ENCODE data around the gene HIF1A.
A peak's percentile ranks its signal among the peaks of the same experiment; 100 is the strongest.
"Not testable (repeated sequence)": the region's sequence is repeated elsewhere in the genome, so short reads cannot be mapped to it uniquely, and the experiment has no call there.

Gene HIF1A

GRCh38 chr14:61699027-61699426, 3.7 kb downstream of the HIF1A start:
- peak overlapping the region; percentile 93 to 100 (median 99) for H3K9ac ChIP-seq
- H3K27me3 ChIP-seq = no peaks in the 10 kb centered on the region
- H3K4me2 ChIP-seq = peak overlapping the region; percentile 77 to 97 (median 85)
- H3K4me1 ChIP-seq = peaks cover 23 to 56% (median 38%) of the 10 kb centered on the region in 10 experiments
- H3K36me3 ChIP-seq = peaks cover 23 to 72% (median 49%) of the 10 kb centered on the region in 11 experiments; a peak in 19 of 22 replicates
- peak overlapping the region in 10 of 11 experiments; percentile 94 to 99 (median 98); a peak in 21 of 22 replicates for H3K27ac ChIP-seq
- TF ChIP-seq Cebpa-rat (IDR thresholded peaks at IDR 0.05) = no peak
- H3K4me3 ChIP-seq = peak overlapping the region; percentile 78 to 96 (median 94)
- H4K20me1 ChIP-seq = peaks cover 67 to 86% (median 86%) of the 10 kb centered on the region in 11 experiments
- peaks cover 0 to 15% (median 0%) of the 10 kb centered on the region in 11 experiments; a peak in 5 of 22 replicates for H3K9me3 ChIP-seq (replicated peaks in 1 of 11)

GRCh38 chr14:61700104-61700886, 5.0 kb downstream of the HIF1A start:
- Histone ChIP-seq H3K27ac (peak overlapping the region in 6 of 11 experiments; percentile 94 to 99 (median 98); a peak in 11 of 22 replicates), H4K20me1 (peaks cover 79 to 99% (median 98%) of the 10 kb centered on the region in 11 experiments), H3K36me3 (peaks cover 32 to 85% (median 61%) of the 10 kb centered on the region in 11 experiments; a peak in 20 of 22 replicates), H3K9me3 (replicated peaks in 1 of 11) (peaks cover 0 to 24% (median 6%) of the 10 kb centered on the region in 11 experiments; a peak in 8 of 22 replicates), H3K4me2 (peak overlapping the region; percentile 45 to 97 (median 85)), H3K4me1 (peaks cover 15 to 56% (median 36%) of the 10 kb centered on the region in 10 experiments), H3K9ac (peak overlapping the region in 4 of 11 experiments; percentile 93 to 99 (median 97); a peak in 7 of 22 replicates), H3K27me3 (no peaks in the 10 kb centered on the region), H3K4me3 (peak overlapping the region in 8 of 10 experiments; percentile 80 to 96 (median 94); a peak in 16 of 20 replicates)
- no peak for TF ChIP-seq Cebpa-rat (IDR thresholded peaks at IDR 0.05)

GRCh38 chr14:61701946-61702345, 6.6 kb downstream of the HIF1A start:
- Histone ChIP-seq H3K27ac (peak overlapping the region in 2 of 11 experiments; percentile 94 to 98; a peak in 2 of 22 replicates), H3K4me1 (peaks cover 15 to 71% (median 40%) of the 10 kb centered on the region in 10 experiments), H4K20me1 (peaks cover 96 to 100% (median 100%) of the 10 kb centered on the region in 11 experiments), H3K4me2 (peak overlapping the region in 10 of 11 experiments; percentile 8 to 97 (median 71); a peak in 17 of 22 replicates), H3K27me3 (no peaks in the 10 kb centered on the region), H3K9me3 (replicated peaks in 1 of 11) (peaks cover 0 to 39% (median 22%) of the 10 kb centered on the region in 11 experiments; a peak in 16 of 22 replicates), H3K4me3 (peak overlapping the region in 5 of 10 experiments; percentile 14 to 96 (median 83); a peak in 9 of 20 replicates), H3K9ac (peak overlapping the region in 2 of 11 experiments; percentile 67 to 99; a peak in 4 of 22 replicates), H3K36me3 (peaks cover 47 to 98% (median 77%) of the 10 kb centered on the region in 11 experiments)
- no peak for TF ChIP-seq Cebpa-rat (IDR thresholded peaks at IDR 0.05)

DNA sequence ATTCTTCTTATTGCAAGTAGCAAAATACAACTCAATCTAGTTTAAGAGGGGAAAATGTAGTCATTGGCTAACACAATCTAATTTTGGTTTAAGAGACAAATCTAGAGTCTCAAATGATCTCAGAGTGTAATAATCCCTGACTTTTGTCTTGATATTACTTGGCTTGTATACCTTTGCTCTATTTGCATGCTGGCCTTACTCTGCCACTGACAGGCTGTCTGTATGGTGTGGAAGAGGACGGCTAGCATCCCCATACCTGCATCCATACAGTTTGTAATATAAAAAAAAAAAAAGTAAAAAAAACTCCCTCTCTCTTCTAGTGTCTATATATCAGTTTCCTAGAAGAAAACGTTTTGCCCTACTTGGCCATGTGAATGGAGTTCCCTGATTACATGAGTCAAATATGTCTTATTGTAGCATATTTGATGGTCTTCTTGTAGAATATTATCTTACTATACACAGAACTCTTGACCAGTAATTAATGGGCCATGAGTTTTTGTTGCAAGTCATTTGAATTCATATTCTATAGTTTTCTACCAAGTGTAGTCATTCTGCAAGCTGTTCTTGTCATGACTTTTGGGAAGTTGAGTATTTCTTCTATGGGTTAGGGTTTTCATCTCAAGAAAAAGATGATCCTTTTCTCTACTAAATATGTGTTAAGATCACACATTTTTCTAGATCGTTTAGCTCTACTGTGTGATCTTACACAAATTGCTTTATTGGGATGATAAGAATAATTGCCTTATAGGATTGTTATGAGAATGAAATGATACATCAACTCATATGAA, 8.2 kb downstream of the HIF1A start:
- peaks cover 13 to 72% (median 40%) of the 10 kb centered on the region in 10 experiments for H3K4me1 ChIP-seq
- H3K27ac ChIP-seq = peak overlapping the region in 2 of 11 experiments; percentile 0 to 46; a peak in 1 of 22 replicates
- H3K4me2 ChIP-seq = peak overlapping the region in 9 of 11 experiments; percentile 4 to 94 (median 35); a peak in 14 of 22 replicates
- H3K36me3 ChIP-seq = peaks cover 43 to 84% (median 63%) of the 10 kb centered on the region in 11 experiments; a peak in 21 of 22 replicates
- H3K9ac ChIP-seq = peak overlapping the region in 2 of 11 experiments; percentile 55 to 99; a peak in 4 of 22 replicates
- no peak for TF ChIP-seq Cebpa-rat (IDR thresholded peaks at IDR 0.05)
- peaks cover 91 to 98% (median 93%) of the 10 kb centered on the region in 11 experiments for H4K20me1 ChIP-seq
- no peaks in the 10 kb centered on the region for H3K27me3 ChIP-seq
- peaks cover 0 to 42% (median 25%) of the 10 kb centered on the region in 11 experiments; a peak in 16 of 22 replicates for H3K9me3 ChIP-seq (replicated peaks in 1 of 11)
- peak overlapping the region in 2 of 10 experiments; percentile 83 to 96; a peak in 4 of 20 replicates for H3K4me3 ChIP-seq

DNA sequence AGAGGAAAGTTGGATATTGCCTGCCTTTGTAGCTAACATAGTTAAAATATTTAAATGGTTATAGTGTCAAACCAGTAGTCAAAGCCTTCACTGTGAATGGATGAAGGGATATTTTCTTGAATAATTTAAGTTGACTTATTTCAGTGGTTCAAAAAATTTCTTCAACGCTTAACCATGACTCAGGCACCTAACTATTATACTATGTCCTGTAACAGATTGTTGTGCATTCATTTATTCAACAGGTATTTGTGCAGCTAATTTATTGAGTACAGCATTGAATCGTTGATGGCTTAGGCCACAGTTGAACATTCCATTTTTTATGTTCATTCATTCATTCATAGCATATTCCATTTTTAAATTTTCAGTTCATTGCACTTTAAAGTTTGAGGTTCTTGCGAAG, 9.2 kb downstream of the HIF1A start:
- Histone ChIP-seq H3K4me1 (peaks cover 4 to 83% (median 40%) of the 10 kb centered on the region in 10 experiments; a peak in 15 of 20 replicates), H3K9me3 (replicated peaks in 1 of 11) (peaks cover 0 to 46% (median 25%) of the 10 kb centered on the region in 11 experiments; a peak in 16 of 22 replicates), H3K4me3 (peak overlapping the region in 2 of 10 experiments; percentile 83 to 96; a peak in 4 of 20 replicates), H3K9ac (peak overlapping the region in 2 of 11 experiments; percentile 55 to 99; a peak in 4 of 22 replicates), H3K27ac (peak overlapping the region in 1 of 11 experiments; percentile 0; a peak in 1 of 22 replicates), H3K36me3 (peaks cover 39 to 74% (median 55%) of the 10 kb centered on the region in 11 experiments; a peak in 21 of 22 replicates), H3K4me2 (peak overlapping the region in 5 of 11 experiments; percentile 4 to 94 (median 82); a peak in 9 of 22 replicates), H3K27me3 (no peaks in the 10 kb centered on the region), H4K20me1 (peaks cover 91 to 98% (median 93%) of the 10 kb centered on the region in 11 experiments)
- TF ChIP-seq Cebpa-rat (IDR thresholded peaks at IDR 0.05) = no peak

- Histone ChIP-seq H3K4me1 (peaks cover 7 to 83% (median 40%) of the 10 kb centered on the region in 10 experiments; a peak in 17 of 20 replicates), H3K9me3 (replicated peaks in 1 of 11) (peaks cover 0 to 46% (median 25%) of the 10 kb centered on the region in 11 experiments; a peak in 16 of 22 replicates), H3K4me2 (peak overlapping the region in 5 of 11 experiments; percentile 4 to 94 (median 82); a peak in 8 of 22 replicates), H3K4me3 (peak overlapping the region in 2 of 10 experiments; percentile 83 to 96; a peak in 4 of 20 replicates), H4K20me1 (peaks cover 92 to 98% (median 93%) of the 10 kb centered on the region in 11 experiments), H3K27me3 (no peaks in the 10 kb centered on the region), H3K9ac (peak overlapping the region in 2 of 11 experiments; percentile 55 to 99; a peak in 4 of 22 replicates), H3K36me3 (peaks cover 39 to 69% (median 55%) of the 10 kb centered on the region in 11 experiments; a peak in 21 of 22 replicates), H3K27ac (no peak overlapping the region)
- no peak for TF ChIP-seq Cebpa-rat (IDR thresholded peaks at IDR 0.05)
Measured at GRCh38 chr14:61705017-61705416, 9.7 kb downstream of the HIF1A start.

GRCh38 chr14:61706096-61706690, 10.9 kb downstream of the HIF1A start:
- Histone ChIP-seq H3K9ac (peak overlapping the region in 2 of 11 experiments; percentile 55 to 99; a peak in 3 of 22 replicates), H3K9me3 (replicated peaks in 1 of 11) (peaks cover 0 to 45% (median 25%) of the 10 kb centered on the region in 11 experiments; a peak in 16 of 22 replicates), H3K4me3 (peak overlapping the region in 2 of 10 experiments; percentile 83 to 96; a peak in 4 of 20 replicates), H4K20me1 (peaks cover 92 to 98% (median 93%) of the 10 kb centered on the region in 11 experiments), H3K27ac (no peak overlapping the region), H3K36me3 (peaks cover 34 to 59% (median 46%) of the 10 kb centered on the region in 11 experiments; a peak in 21 of 22 replicates), H3K4me1 (peaks cover 12 to 88% (median 41%) of the 10 kb centered on the region in 10 experiments; a peak in 19 of 20 replicates), H3K4me2 (peak overlapping the region in 3 of 11 experiments; percentile 82 to 94 (median 93); a peak in 6 of 22 replicates), H3K27me3 (no peaks in the 10 kb centered on the region)
- no peak for TF ChIP-seq Cebpa-rat (IDR thresholded peaks at IDR 0.05)

DNA sequence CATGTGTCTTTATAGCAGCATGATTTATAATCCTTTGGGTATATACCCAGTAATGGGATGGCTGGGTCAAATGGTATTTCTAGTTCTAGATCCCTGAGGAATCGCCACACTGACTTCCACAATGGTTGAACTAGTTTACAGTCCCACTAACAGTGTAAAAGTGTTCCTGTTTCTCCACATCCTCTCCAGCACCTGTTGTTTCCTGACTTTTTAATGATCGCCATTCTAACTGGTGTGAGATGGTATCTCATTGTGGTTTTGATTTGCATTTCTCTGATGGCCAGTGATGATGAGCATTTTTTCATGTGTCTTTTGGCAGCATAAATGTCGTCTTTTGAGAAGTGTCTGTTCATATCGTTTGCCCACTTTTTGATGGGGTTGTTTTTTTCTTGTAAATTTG, 12.5 kb downstream of the HIF1A start:
- H3K36me3 ChIP-seq = peaks cover 29 to 58% (median 39%) of the 10 kb centered on the region in 11 experiments; a peak in 21 of 22 replicates
- not testable (repeated sequence) for H3K27me3 ChIP-seq, H3K27ac ChIP-seq, H3K4me3 ChIP-seq, H3K9ac ChIP-seq
- peaks cover 0 to 39% (median 25%) of the 10 kb centered on the region in 11 experiments; a peak in 16 of 22 replicates for H3K9me3 ChIP-seq (replicated peaks in 1 of 11)
- peaks cover 92 to 98% (median 93%) of the 10 kb centered on the region in 11 experiments for H4K20me1 ChIP-seq
- H3K4me2 ChIP-seq = 0 out of 22 replicates have a peak overlapping the region, but pooled peaks of 1 of the 11 experiments have one; percentile 87
- H3K4me1 ChIP-seq = peaks cover 23 to 89% (median 46%) of the 10 kb centered on the region in 10 experiments; a peak in 19 of 20 replicates

GRCh38 chr14:61708693-61709092, 13.4 kb downstream of the HIF1A start:
- H3K9me3 ChIP-seq (replicated peaks in 1 of 11) = peaks cover 0 to 34% (median 25%) of the 10 kb centered on the region in 11 experiments; a peak in 16 of 22 replicates
- H3K4me1 ChIP-seq = peaks cover 32 to 89% (median 47%) of the 10 kb centered on the region in 10 experiments
- H3K27ac ChIP-seq, H3K27me3 ChIP-seq: not testable (repeated sequence)
- H3K9ac ChIP-seq = peak overlapping the region in 1 of 11 experiments; percentile 60; a peak in 1 of 22 replicates
- H4K20me1 ChIP-seq = peaks cover 92 to 98% (median 93%) of the 10 kb centered on the region in 11 experiments
- H3K4me3 ChIP-seq = peak overlapping the region in 2 of 10 experiments; percentile 12 to 16; a peak in 2 of 20 replicates
- H3K4me2 ChIP-seq = peak overlapping the region in 10 of 11 experiments; percentile 4 to 93 (median 34); a peak in 15 of 22 replicates
- peaks cover 27 to 49% (median 38%) of the 10 kb centered on the region in 11 experiments; a peak in 21 of 22 replicates for H3K36me3 ChIP-seq
